Parathyroid adenoma (tissue), 2 donors: ENCODE data around the gene TYW1B.
"Not testable (repeated sequence)": the region's sequence is repeated elsewhere in the genome, so short reads cannot be mapped to it uniquely, and the experiment has no call there.

Experiments used
- H2AFZ ChIP-seq: fragments of 300-600 bp; sonication (generic); one replicate; pipeline ENCODE4 v1.7.0; 2017; ENCODE audit warnings: antibody characterized with exemption, mild to moderate bottlenecking
- H3K27ac ChIP-seq: fragments of 300-600 bp; sonication (generic); one replicate; pipeline ENCODE4 v1.7.0; 2017
- H3K27me3 ChIP-seq: fragments of 300-600 bp; sonication (generic); one replicate; pipeline ENCODE4 v1.7.0; 2017; ENCODE audit warnings: low read length; ENCODE audit not compliant: control insufficient read depth, insufficient read depth
- H3K36me3 ChIP-seq: fragments of 300-600 bp; sonication (generic); one replicate; pipeline ENCODE4 v1.7.0; 2017; ENCODE audit warnings: low read length; ENCODE audit not compliant: control insufficient read depth, insufficient read depth
- H3K4me1 ChIP-seq: fragments of 300-600 bp; sonication (generic); one replicate; pipeline ENCODE4 v1.7.0; 2017; ENCODE audit warnings: control low read depth
- H3K4me2 ChIP-seq: fragments of 300-600 bp; sonication (generic); one replicate; pipeline ENCODE4 v1.7.0; 2017; ENCODE audit warnings: low read length
- H3K4me3 ChIP-seq: fragments of 300-600 bp; sonication (generic); one replicate; pipeline ENCODE4 v1.7.0; 2017; ENCODE audit warnings: low read depth, low read length
- H3K79me2 ChIP-seq: fragments of 300-600 bp; sonication (generic); one replicate; pipeline ENCODE4 v1.7.0; 2017; ENCODE audit warnings: control low read depth
- H3K9ac ChIP-seq: fragments of 300-600 bp; sonication (generic); one replicate; pipeline ENCODE4 v1.7.0; 2017; ENCODE audit warnings: mild to moderate bottlenecking
- H3K9me3 ChIP-seq: fragments of 300-600 bp; sonication (generic); one replicate; pipeline ENCODE4 v1.7.0; 2017; ENCODE audit warnings: low read length; ENCODE audit not compliant: control insufficient read depth
- donor health status: primary hyperparathyroidism.

Gene TYW1B

GRCh38 chr7:72827839-72828591, at the start of gene TYW1B:
TSS of gene TYW1B (minus strand) at chr7:72828200. CDS start at chr7:72828075, 125 bp downstream.
- peaks cover 11% of the 10 kb centered on the region for H3K79me2 ChIP-seq
- not testable (repeated sequence) for H3K9ac ChIP-seq, H3K36me3 ChIP-seq, H3K27me3 ChIP-seq, H3K4me1 ChIP-seq, H3K9me3 ChIP-seq
- H3K4me2 ChIP-seq: peak within 1 kb of the TSS; percentile 75
- peak within 1 kb of the TSS; percentile 94 for H2AFZ ChIP-seq
- H3K27ac ChIP-seq: peak within 1 kb of the TSS; percentile 68
- peak within 1 kb of the TSS; percentile 72 for H3K4me3 ChIP-seq

GRCh38 chr7:72867591-72867990, 39.6 kb upstream of the TYW1B start:
- H3K4me3 ChIP-seq, H3K27ac ChIP-seq, H3K79me2 ChIP-seq, H3K4me1 ChIP-seq, H2AFZ ChIP-seq, H3K36me3 ChIP-seq, H3K4me2 ChIP-seq, H3K27me3 ChIP-seq, H3K9ac ChIP-seq, H3K9me3 ChIP-seq: not testable (repeated sequence)

GRCh38 chr7:72858846-72859400, 30.9 kb upstream of the TYW1B start:
- not testable (repeated sequence) for H3K4me3 ChIP-seq, H3K36me3 ChIP-seq, H2AFZ ChIP-seq, H3K9ac ChIP-seq, H3K9me3 ChIP-seq, H3K27me3 ChIP-seq, H3K4me2 ChIP-seq, H3K27ac ChIP-seq, H3K79me2 ChIP-seq, H3K4me1 ChIP-seq

- not testable (repeated sequence) for H3K79me2 ChIP-seq, H3K27ac ChIP-seq, H2AFZ ChIP-seq, H3K4me1 ChIP-seq, H3K9me3 ChIP-seq, H3K9ac ChIP-seq, H3K4me3 ChIP-seq, H3K4me2 ChIP-seq, H3K36me3 ChIP-seq, H3K27me3 ChIP-seq
These were observed 29.9 kb upstream of the TYW1B start for GRCh38 chr7:72857925-72858324.

- not testable (repeated sequence) for H3K9ac ChIP-seq, H3K36me3 ChIP-seq, H3K9me3 ChIP-seq, H3K4me3 ChIP-seq, H3K27ac ChIP-seq, H3K27me3 ChIP-seq, H3K4me2 ChIP-seq, H3K4me1 ChIP-seq, H2AFZ ChIP-seq, H3K79me2 ChIP-seq
These were observed 27.3 kb upstream of the TYW1B start for GRCh38 chr7:72855261-72855660.

- H2AFZ ChIP-seq, H3K9ac ChIP-seq, H3K4me3 ChIP-seq, H3K27me3 ChIP-seq, H3K4me2 ChIP-seq, H3K79me2 ChIP-seq, H3K4me1 ChIP-seq, H3K36me3 ChIP-seq, H3K9me3 ChIP-seq, H3K27ac ChIP-seq: not testable (repeated sequence)
These were observed 24.9 kb upstream of the TYW1B start for GRCh38 chr7:72852937-72853336.

GRCh38 chr7:72850746-72851145, 22.7 kb upstream of the TYW1B start:
- not testable (repeated sequence) for H3K27me3 ChIP-seq, H3K4me1 ChIP-seq, H3K27ac ChIP-seq, H3K4me2 ChIP-seq, H3K36me3 ChIP-seq, H3K79me2 ChIP-seq, H3K4me3 ChIP-seq, H2AFZ ChIP-seq, H3K9ac ChIP-seq, H3K9me3 ChIP-seq

GRCh38 chr7:72844146-72844545, 16.1 kb upstream of the TYW1B start:
- not testable (repeated sequence) for H3K4me2 ChIP-seq, H3K27me3 ChIP-seq, H3K9ac ChIP-seq, H3K4me3 ChIP-seq, H2AFZ ChIP-seq, H3K27ac ChIP-seq, H3K79me2 ChIP-seq, H3K9me3 ChIP-seq, H3K36me3 ChIP-seq, H3K4me1 ChIP-seq

- H3K9me3 ChIP-seq, H3K4me1 ChIP-seq, H3K4me2 ChIP-seq, H3K27ac ChIP-seq, H3K36me3 ChIP-seq, H2AFZ ChIP-seq, H3K9ac ChIP-seq, H3K27me3 ChIP-seq, H3K79me2 ChIP-seq, H3K4me3 ChIP-seq: not testable (repeated sequence)
These were observed 15.2 kb upstream of the TYW1B start for GRCh38 chr7:72843166-72843565.

GRCh38 chr7:72840966-72841511, 13.0 kb upstream of the TYW1B start:
- not testable (repeated sequence) for H2AFZ ChIP-seq, H3K27me3 ChIP-seq, H3K36me3 ChIP-seq, H3K4me2 ChIP-seq, H3K4me3 ChIP-seq, H3K4me1 ChIP-seq, H3K9me3 ChIP-seq, H3K79me2 ChIP-seq, H3K9ac ChIP-seq, H3K27ac ChIP-seq

GRCh38 chr7:72838315-72838714, 10.3 kb upstream of the TYW1B start:
- H3K4me1 ChIP-seq, H2AFZ ChIP-seq, H3K27ac ChIP-seq, H3K36me3 ChIP-seq, H3K4me2 ChIP-seq, H3K9ac ChIP-seq, H3K4me3 ChIP-seq, H3K27me3 ChIP-seq, H3K79me2 ChIP-seq, H3K9me3 ChIP-seq: not testable (repeated sequence)
